Measurements from ENCODE around the gene SLC12A3. TPM values are rescaled to one million over a fixed set of nuclear protein-coding genes. Genes with fewer than 3 reads are reported as not detected.

Gene SLC12A3, protein sequence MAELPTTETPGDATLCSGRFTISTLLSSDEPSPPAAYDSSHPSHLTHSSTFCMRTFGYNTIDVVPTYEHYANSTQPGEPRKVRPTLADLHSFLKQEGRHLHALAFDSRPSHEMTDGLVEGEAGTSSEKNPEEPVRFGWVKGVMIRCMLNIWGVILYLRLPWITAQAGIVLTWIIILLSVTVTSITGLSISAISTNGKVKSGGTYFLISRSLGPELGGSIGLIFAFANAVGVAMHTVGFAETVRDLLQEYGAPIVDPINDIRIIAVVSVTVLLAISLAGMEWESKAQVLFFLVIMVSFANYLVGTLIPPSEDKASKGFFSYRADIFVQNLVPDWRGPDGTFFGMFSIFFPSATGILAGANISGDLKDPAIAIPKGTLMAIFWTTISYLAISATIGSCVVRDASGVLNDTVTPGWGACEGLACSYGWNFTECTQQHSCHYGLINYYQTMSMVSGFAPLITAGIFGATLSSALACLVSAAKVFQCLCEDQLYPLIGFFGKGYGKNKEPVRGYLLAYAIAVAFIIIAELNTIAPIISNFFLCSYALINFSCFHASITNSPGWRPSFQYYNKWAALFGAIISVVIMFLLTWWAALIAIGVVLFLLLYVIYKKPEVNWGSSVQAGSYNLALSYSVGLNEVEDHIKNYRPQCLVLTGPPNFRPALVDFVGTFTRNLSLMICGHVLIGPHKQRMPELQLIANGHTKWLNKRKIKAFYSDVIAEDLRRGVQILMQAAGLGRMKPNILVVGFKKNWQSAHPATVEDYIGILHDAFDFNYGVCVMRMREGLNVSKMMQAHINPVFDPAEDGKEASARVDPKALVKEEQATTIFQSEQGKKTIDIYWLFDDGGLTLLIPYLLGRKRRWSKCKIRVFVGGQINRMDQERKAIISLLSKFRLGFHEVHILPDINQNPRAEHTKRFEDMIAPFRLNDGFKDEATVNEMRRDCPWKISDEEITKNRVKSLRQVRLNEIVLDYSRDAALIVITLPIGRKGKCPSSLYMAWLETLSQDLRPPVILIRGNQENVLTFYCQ
- total RNA-seq, result not detected in 2 replicates

DNA sequence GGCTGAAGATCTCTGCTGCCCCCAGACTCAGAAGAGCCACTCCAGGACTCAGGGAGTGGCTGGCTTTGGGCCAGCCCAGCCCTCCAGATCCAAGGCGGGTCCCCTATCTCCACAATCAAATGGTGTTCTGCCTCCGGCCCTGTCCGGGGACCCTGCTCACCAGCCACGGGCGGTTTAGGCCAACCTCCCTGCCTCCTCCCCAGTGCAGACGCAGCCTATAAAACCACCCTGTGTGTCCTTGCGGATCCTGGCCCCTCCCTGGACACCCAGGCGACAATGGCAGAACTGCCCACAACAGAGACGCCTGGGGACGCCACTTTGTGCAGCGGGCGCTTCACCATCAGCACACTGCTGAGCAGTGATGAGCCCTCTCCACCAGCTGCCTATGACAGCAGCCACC, at the start of gene SLC12A3:
Gene SLC12A3, plus strand, starts transcription at position 248 of the 400 bp plus-strand sequence. Its CDS starts 29 bp downstream, at position 277.
- no peak for DNase-seq (ENCODE audit: low read depth in 2 of 2)

DNA sequence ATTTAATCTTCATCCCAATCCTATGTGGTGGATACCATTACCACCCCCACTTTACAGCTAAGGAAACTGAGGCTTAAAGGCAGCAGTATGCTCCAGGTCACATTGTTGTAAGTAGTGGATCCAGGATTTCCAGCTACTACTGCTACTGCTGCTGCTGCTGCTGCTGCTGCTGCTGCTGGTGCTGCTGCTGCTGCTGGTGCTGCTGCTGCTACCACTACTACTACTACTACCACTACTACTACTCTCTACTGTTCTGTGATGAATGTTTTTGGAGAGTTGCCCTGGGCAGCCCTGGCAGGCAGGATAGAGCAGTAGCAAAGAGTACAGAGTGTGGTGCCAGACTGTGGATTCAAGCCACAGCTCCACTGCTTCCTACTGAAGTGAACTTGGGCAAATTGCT, 49.3 kb upstream of the SLC12A3 start:
- DNase-seq (ENCODE audit: low read depth in 2 of 2), result no peak

DNA sequence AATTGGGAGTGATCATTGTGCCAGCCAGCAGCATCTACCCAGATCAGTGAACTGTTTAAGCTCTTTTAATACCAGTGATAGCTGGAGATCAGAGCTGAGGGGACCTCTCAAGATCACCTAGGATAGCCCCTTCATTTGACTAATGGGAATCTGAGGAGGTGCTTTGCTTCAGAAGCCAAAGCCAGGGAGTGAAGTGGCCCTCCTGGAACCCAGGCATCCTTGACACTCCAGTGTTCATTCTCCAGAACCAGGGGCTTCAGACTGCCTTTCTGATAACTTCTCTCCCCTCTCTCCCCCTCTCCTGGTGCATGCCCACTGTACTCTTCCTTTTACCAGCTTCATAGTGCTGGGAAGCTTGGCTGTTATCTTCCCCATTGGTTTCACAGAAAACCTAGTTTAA, 48.0 kb upstream of the SLC12A3 start:
- DNase-seq (ENCODE audit: low read depth in 2 of 2), result no peak

DNA sequence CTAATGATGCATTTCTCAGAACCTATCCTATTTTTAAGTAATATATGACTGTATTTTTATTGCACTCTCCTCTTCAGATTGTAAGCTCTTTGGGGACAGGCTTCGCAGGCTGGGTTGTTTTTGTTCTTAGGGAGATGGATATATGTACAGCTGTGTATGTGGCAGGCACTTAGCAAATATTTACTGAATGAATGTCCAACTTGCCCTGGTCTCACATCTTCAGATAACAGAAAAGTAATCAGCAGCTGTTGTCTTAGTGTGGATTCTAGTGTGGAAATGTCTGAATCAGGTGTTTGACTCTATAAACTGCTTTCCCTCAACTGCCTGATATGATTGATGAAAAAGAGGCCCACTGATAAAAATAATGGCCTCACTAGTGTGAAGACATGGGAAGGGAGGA, 47.1 kb upstream of the SLC12A3 start:
- DNase-seq (ENCODE audit: low read depth in 2 of 2), result no peak

DNA sequence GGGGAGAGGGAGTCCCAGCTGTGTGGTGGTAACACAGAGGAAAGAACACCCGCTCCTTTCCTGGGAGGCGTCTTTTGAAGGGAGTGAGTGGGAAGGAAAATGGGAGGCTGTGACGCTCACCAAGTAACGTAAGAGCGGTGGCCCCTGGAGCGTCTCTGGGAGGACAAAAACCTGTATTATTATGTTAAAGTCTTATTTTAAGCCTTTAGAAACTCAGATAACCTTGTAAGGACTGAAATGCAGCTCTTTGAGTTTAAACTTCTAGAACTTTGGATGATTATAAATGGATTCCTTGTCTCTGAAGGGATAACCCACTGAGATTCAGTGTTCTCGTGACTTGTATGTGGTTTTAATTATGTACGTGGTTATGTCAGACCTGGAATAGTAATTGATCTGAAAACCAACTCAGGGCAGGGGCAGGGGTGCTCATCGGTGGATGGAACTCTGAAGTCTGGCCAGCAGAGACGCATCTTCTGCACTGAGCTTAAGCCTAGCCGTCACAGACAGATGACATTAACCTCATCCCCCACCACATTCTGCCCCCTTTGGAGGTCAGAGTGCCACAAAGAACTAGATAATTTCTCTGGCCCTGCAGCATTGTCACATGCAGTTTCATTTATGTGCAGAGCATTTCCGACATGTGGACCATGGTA, 41.8 kb upstream of the SLC12A3 start:
- no peak for DNase-seq (ENCODE audit: low read depth in 2 of 2)

GRCh38 chr16:56824331-56824730, 40.7 kb upstream of the SLC12A3 start:
- DNase-seq (ENCODE audit: low read depth in 2 of 2), result peak in 1 of 2 donors; percentile 29

DNA sequence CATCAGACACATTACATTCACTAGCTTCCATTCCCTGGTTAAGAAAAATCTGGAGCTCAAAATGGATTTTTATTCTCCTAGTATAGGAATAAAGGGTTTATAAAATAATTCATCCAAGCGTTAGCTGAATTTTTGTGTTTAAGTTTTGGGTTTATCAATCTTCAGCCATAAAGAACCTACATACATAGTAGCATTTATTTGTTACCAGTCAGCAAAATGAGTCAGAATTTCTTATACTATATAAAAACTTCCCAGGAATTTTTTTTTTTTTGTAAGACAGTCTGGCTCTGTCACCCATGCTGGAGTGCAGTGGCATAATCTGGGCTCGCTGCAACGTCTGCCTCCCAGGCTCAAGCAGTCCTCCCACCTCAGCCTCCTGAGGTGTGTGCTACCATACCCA, 40.2 kb upstream of the SLC12A3 start:
- no peak for DNase-seq (ENCODE audit: low read depth in 2 of 2)

DNA sequence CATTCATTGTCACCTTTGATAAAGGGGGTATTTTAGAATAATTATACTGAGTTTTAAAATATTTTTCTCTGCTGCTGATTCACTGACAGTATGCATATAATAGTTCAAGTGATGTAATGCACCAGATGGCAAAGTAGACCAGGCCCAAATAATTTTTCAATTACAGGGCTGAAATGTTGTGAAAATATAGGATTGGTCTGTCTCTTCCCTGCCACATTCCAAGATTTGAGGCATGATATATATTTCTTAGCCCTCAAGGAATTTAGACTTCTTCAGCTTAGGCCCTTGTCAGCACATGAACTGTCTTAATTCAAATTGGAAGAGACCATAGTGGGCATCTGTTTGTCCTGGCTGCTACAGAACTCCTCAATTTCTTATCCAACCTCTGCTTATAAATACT, 39.2 kb upstream of the SLC12A3 start:
- DNase-seq (ENCODE audit: low read depth in 2 of 2), result no peak

DNA sequence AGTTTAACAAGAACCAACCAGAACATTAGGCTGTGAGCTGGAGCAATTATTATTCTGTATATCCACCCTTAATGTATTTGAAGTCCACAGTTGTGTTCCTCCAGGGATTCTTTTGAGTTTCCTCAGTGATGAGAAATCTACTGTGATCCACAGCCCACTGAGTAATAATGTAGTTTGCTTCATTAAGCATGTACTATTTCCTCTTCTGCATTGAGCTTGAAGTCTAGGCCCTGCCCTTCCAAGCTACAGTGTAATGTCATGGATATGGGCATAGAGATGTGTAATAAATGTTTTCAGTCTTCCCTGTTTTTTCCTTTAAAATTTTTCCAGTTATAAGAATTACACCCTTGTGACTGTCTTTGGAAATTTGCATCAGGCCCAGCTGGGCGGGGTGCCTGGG, 36.4 kb upstream of the SLC12A3 start:
- DNase-seq (ENCODE audit: low read depth in 2 of 2), result no peak

- DNase-seq (ENCODE audit: low read depth in 2 of 2), result no peak
These were observed 34.3 kb upstream of the SLC12A3 start for GRCh38 chr16:56830669-56831068.

GRCh38 chr16:56832768-56833167, 32.2 kb upstream of the SLC12A3 start:
- no peak for DNase-seq (ENCODE audit: low read depth in 2 of 2)

DNA sequence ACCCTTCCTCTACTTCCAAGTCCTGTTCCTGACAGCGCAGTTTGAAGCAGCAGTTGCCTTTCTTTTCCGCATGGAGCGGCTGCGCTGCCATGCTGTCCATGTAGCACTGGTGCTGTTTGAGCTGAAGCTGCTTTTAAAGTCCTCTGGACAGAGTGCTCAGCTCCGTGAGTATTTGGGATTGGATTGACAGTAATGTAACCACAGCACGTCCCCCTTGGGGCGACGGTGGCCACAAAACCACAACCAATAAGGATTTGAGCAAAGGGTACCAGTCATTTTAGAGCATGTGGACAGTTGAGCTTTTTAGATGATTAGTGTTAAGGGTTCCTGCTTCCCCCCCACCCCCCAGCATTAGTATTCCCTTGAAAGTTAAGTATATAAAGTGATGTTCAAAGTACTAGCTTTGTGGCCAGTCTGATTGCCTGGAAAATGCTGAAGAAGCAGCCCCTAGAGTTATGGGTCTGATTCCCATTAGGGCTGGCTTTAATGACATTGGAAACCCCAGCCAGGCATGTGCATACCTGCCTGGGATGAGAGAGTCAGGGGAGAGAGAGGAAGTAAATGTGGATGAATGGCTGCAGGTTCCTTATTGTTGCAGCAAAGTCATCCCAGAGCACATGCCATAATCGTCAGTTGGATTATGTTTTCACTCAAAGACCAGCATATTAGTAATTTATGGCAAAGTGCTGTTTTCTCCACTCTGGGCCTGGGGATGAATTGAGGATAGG, 31.6 kb upstream of the SLC12A3 start:
- no peak for DNase-seq (ENCODE audit: low read depth in 2 of 2)

- no peak for DNase-seq (ENCODE audit: low read depth in 2 of 2)
These were observed 29.7 kb upstream of the SLC12A3 start for GRCh38 chr16:56835320-56835719.

GRCh38 chr16:56836410-56837230, 28.4 kb upstream of the SLC12A3 start:
- no peak for DNase-seq (ENCODE audit: low read depth in 2 of 2)

DNA sequence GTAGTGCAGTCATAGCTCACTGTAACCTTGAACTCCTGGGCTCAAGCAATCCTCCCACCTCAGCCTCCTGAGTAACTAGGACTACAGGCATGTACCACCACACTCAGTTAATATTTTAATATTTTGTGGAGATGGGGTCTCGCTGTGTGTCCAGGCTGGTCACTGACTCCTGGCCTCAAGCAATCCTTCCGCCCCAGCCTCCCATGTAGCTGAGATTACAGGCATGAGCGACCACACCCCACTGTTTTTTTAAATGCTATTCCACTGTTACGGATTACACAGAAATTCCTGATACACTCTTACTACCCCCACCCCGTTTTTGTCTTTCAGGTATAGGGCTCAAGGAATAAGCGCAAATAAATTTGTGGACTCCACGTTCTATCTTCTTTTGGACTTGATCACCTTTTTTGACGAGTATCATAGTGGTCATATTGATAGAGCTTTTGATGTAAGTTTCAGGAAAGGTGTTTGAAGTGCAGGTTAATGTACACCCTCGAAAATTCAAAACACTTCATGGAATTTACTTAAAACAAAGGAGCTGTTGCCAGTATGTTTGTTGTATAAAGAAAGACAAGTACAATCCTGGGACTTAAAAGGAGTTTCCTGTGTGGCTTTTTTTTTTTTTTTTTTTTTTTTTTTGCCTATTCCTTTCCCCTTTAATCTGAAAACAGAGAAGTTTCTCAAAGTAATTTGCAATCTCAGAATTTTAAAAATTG, 26.2 kb upstream of the SLC12A3 start:
- DNase-seq (ENCODE audit: low read depth in 2 of 2), result no peak

DNA sequence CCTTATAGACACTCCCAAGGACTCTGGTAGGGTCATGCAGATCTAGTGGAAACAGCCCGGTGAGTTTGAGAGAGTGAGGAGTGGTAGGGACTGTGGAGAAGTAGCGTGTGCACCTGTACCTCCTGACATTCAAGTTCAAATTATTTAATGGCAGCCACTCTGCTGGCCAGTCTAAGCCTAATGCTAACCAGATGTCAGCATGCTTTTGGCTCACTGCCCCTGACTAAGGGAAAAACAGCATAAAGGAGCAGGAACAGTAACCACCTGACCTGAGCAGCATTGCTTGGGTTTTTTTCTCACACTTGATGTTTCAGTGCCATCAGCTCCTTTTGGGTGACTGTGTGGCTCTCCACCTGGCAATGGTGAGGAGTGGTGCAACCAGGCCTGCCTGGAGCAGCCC, 23.8 kb upstream of the SLC12A3 start:
- DNase-seq (ENCODE audit: low read depth in 2 of 2), result no peak

DNA sequence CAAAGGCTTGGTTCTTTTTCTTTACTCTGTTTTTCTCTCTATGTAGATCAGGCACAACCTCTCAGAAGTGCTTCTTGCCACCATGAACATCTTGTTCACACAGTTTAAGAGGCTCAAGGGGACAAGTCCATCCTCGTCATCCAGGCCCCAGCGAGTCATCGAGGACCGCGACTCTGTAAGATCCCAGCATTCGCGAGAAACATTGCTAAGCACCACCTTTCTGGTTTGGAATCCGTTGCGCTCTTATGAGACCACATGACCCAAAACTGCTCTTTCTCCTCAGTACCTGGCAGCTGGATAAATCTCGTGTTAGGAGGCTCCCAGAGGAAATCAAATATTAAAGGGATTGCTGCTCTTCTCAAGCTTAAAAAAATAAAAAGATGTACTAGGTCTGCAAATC, 23.3 kb upstream of the SLC12A3 start:
- DNase-seq (ENCODE audit: low read depth in 2 of 2), result no peak

DNA sequence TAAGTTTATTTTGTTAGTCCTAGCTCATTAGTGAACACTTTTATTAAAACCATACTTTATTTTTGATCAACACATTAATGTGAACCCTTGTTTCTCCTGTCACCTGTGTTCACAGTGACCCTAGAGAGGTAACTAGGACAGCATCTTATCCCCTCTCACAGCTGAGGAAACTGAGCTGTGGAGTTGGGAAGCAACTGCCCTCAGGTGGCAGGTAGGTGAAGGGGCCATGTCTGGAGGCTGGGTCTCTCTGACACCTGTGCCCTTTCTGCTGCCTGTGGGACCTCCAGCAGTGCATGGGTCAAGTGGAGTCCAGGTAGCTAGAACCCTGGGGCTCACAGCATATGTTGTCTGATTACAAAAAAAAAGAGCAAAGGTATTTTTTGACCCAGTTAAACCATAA, 22.9 kb upstream of the SLC12A3 start:
- DNase-seq (ENCODE audit: low read depth in 2 of 2), result no peak

DNA sequence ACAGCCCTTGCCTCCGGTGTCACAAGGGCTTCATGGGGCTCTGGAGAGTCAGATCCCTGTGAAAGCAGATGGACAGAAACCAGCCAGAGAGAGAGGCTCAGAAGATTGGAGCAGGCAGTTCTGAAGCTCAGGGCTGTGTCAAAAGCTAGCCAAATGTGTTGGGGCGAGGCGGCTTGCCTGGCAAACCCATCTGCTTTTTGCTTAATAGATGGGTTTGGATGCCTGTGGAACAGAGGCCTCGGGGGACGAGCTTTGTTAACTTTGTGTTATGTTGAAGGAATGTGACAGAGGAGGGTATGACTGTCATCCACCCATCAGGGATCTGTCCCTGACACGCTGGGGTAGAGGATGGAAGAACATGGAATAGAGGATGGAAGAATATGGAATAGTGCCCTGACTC, 21.0 kb upstream of the SLC12A3 start:
- no peak for DNase-seq (ENCODE audit: low read depth in 2 of 2)
